Measurements from ENCODE around the gene WIF1. TPM values are rescaled to one million over a fixed set of nuclear protein-coding genes. Genes with fewer than 3 reads are reported as not detected.

WIF1 gene
- total RNA-seq, 1 experiment from 2014 or later = not detected

DNA sequence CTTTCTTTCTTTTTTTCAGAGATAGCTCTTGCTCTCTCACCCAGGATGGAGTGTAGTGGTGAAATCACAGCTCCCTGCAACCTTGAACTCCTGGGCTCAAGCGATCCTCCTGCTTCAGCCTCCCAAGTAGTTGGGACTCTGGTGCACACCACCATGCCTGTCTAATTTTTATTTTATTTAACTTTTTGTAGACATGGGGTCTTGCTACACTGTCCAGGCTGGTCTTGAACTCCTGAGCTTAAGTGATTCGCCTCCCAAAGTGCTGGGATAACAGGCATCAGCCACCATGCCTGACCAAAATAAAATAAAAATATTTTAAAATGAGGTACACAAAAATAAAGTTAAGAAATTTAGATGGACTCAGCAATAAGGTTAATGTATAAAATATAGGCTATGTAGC, 43.1 kb upstream of the WIF1 start:
- intact Hi-C loops (cut with micrococcal nuclease; ENCODE audit: unreplicated experiment) = no loop called here
- CTCF ChIA-PET = no interaction called here
- Histone ChIP-seq H3K4me3 (no peak overlapping the region), H3K36me3 (ENCODE audit: low read depth) (no peaks in the 10 kb centered on the region), H3K27me3 (ENCODE audit: insufficient read depth, low read depth) (no peaks in the 10 kb centered on the region), H4K20me1 (ENCODE audit: insufficient read depth) (no peaks in the 10 kb centered on the region), H2AFZ (no peak overlapping the region), H3K9me3 (ENCODE audit: insufficient read depth, low read depth) (no peaks in the 10 kb centered on the region), H3K79me2 (ENCODE audit: low read depth) (no peaks in the 10 kb centered on the region), H3K4me1 (replicated peaks; ENCODE audit: insufficient read depth) (peaks cover 9% of the 10 kb centered on the region; the same call in 1 of the 2 replicates), H3K9me2 (ENCODE audit: insufficient read depth) (no peaks in the 10 kb centered on the region), H3K4me2 (no peak overlapping the region), H3F3A (ENCODE audit: insufficient read depth, low read depth) (no peaks in the 10 kb centered on the region), H3K27ac (no peak overlapping the region)
- DNase-seq = no peak
- TF ChIP-seq, protein P1, sequence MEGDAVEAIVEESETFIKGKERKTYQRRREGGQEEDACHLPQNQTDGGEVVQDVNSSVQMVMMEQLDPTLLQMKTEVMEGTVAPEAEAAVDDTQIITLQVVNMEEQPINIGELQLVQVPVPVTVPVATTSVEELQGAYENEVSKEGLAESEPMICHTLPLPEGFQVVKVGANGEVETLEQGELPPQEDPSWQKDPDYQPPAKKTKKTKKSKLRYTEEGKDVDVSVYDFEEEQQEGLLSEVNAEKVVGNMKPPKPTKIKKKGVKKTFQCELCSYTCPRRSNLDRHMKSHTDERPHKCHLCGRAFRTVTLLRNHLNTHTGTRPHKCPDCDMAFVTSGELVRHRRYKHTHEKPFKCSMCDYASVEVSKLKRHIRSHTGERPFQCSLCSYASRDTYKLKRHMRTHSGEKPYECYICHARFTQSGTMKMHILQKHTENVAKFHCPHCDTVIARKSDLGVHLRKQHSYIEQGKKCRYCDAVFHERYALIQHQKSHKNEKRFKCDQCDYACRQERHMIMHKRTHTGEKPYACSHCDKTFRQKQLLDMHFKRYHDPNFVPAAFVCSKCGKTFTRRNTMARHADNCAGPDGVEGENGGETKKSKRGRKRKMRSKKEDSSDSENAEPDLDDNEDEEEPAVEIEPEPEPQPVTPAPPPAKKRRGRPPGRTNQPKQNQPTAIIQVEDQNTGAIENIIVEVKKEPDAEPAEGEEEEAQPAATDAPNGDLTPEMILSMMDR (conservative IDR thresholded peaks at IDR 0.05) = no peak
- TF ChIP-seq EZH2 (IDR thresholded peaks at IDR 0.05; ENCODE audit: low read depth) = no peak
- no TSS peak for BruUV-seq (replicated peaks)
- POLR2A ChIA-PET (ENCODE audit: unreplicated experiment) = no interaction called here

DNA sequence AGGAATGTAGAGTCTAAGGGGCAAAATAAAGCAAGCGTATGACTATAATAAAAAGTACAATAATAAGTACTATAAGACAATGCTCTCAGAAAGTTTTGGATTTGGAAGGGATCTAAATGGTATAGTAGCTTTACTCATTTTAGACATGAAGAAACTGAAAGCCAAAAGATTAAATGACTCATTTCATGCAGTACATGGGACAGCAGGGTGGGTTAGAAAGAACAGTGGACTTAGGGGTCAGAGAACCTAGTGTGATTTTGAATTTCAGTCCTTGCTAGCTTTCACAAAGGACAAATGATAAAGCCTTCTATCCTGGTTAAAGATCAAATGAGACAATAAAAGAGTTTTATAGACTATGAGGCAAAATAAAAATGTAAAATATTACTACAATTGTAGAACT, 41.5 kb upstream of the WIF1 start:
- no TSS peak for BruUV-seq (replicated peaks)
- no peak for DNase-seq

DNA sequence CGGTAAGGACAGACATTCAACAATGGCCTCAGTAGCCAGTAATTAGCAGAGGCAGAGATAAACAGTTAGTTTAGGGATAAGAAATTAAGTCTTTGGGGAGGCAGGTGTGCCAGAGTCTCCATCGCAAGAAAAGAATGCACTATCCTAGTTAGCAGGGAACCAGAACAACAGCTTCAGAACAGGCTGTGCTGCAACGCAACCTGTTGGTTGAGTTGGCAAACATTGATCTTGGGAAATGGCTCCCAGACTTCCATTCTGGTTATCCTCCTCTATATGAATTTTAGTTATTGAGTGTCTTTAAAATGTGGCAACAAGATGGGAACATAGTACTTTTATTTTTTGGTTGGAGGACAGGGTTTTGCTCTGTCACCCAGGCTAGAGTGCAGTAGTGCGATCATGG, 36.0 kb upstream of the WIF1 start:
- Histone ChIP-seq H3K4me3 (no peak overlapping the region), H3K4me2 (no peak overlapping the region), H3K27me3 (ENCODE audit: insufficient read depth, low read depth) (no peaks in the 10 kb centered on the region), H3K9me3 (ENCODE audit: insufficient read depth, low read depth) (no peaks in the 10 kb centered on the region), H3K79me2 (ENCODE audit: low read depth) (no peaks in the 10 kb centered on the region), H3K4me1 (replicated peaks; ENCODE audit: insufficient read depth) (peaks cover 6% of the 10 kb centered on the region; the same call in 1 of the 2 replicates), H3K36me3 (ENCODE audit: low read depth) (no peaks in the 10 kb centered on the region), H3K9me2 (ENCODE audit: insufficient read depth) (no peaks in the 10 kb centered on the region), H3F3A (ENCODE audit: insufficient read depth, low read depth) (no peaks in the 10 kb centered on the region), H3K27ac (no peak overlapping the region), H2AFZ (no peak overlapping the region), H4K20me1 (ENCODE audit: insufficient read depth) (no peaks in the 10 kb centered on the region)
- intact Hi-C loops (cut with micrococcal nuclease; ENCODE audit: unreplicated experiment) = no loop called here
- no TSS peak for BruUV-seq (replicated peaks)
- POLR2A ChIA-PET (ENCODE audit: unreplicated experiment) = no interaction called here
- no peak for DNase-seq
- no peak for TF ChIP-seq EZH2 (IDR thresholded peaks at IDR 0.05; ENCODE audit: low read depth)
- TF ChIP-seq, protein P1 (conservative IDR thresholded peaks at IDR 0.05) = no peak
- CTCF ChIA-PET = no interaction called here

More for the DNA sequence above, 41.5 kb upstream of the WIF1 start:
- no peaks in the 10 kb centered on the region for H3K36me3 ChIP-seq (ENCODE audit: low read depth)
- H3K4me2 ChIP-seq = no peak overlapping the region
- no peaks in the 10 kb centered on the region for H3K9me2 ChIP-seq (ENCODE audit: insufficient read depth)
- H3K4me1 ChIP-seq (replicated peaks; ENCODE audit: insufficient read depth) = no peaks in the 10 kb centered on the region
- no peaks in the 10 kb centered on the region for H4K20me1 ChIP-seq (ENCODE audit: insufficient read depth)
- H3K4me3 ChIP-seq = no peak overlapping the region
- CTCF ChIA-PET = no interaction called here
- POLR2A ChIA-PET (ENCODE audit: unreplicated experiment) = no interaction called here
- H3K27ac ChIP-seq = no peak overlapping the region
- no peaks in the 10 kb centered on the region for H3F3A ChIP-seq (ENCODE audit: insufficient read depth, low read depth)
- H3K79me2 ChIP-seq (ENCODE audit: low read depth) = no peaks in the 10 kb centered on the region
- no peak for TF ChIP-seq EZH2 (IDR thresholded peaks at IDR 0.05; ENCODE audit: low read depth)
- TF ChIP-seq, protein P1 (conservative IDR thresholded peaks at IDR 0.05) = no peak
- H3K9me3 ChIP-seq (ENCODE audit: insufficient read depth, low read depth) = no peaks in the 10 kb centered on the region
- H2AFZ ChIP-seq = no peak overlapping the region
- intact Hi-C loops (cut with micrococcal nuclease; ENCODE audit: unreplicated experiment) = no loop called here
- H3K27me3 ChIP-seq (ENCODE audit: insufficient read depth, low read depth) = no peaks in the 10 kb centered on the region

Measured in PC-9 (cell line).